Esophagus muscularis mucosa (tissue), 4 donors: ENCODE measurements around the gene PCDHB15. TPM values are rescaled to one million over a fixed set of nuclear protein-coding genes. Genes with fewer than 3 reads are reported as not detected.
"Not testable (repeated sequence)": the region's sequence is repeated elsewhere in the genome, so short reads cannot be mapped to it uniquely, and the experiment has no call there.

Source experiments
- DNase-seq: peaks from one replicate; pipeline ENCODE4 v3.0.0-alpha.2; 2017; ENCODE audit errors: extremely low spot score
- H3K27ac ChIP-seq, 4 donors: fragments of 200-600 bp; sonication (generic); replicated peaks in 1 of 4; 1 replicate in 3 of 4; 2 replicates in 1 of 4; pipeline ENCODE4 v1.5.1; 2016 to 2019; ENCODE audit warnings: mild to moderate bottlenecking in 1 of 4
- H3K27me3 ChIP-seq, 4 donors: fragments of 200-600 bp; sonication (generic); one replicate each; pipeline versions ENCODE4 v1.5.1 to v1.6.0; 2016 to 2019
- H3K36me3 ChIP-seq, 4 donors: fragments of 200-600 bp; sonication (generic); one replicate each; pipeline ENCODE4 v1.5.1; 2016 to 2019
- H3K4me1 ChIP-seq, 4 donors: fragments of 200-600 bp; sonication (generic); one replicate each; pipeline ENCODE4 v1.5.1; 2016 to 2019
- H3K4me3 ChIP-seq, 4 donors: fragments of 200-600 bp; sonication (generic); 1 replicate in 2 of 4; 2 replicates in 2 of 4; pipeline ENCODE4 v1.5.1; 2016 to 2019; ENCODE audit warnings: mild to moderate bottlenecking in 4 of 4, moderate library complexity in 1 of 4
- H3K9me3 ChIP-seq, 4 donors: fragments of 200-600 bp; sonication (generic); 1 replicate in 3 of 4; 2 replicates in 1 of 4; pipeline ENCODE4 v1.5.1; 2016 to 2019
- CTCF ChIP-seq, 3 experiments: fragments of 200-600 bp in 2 of 3; fragments of 450-650 bp in 1 of 3; sonication (generic) in 2 of 3; IDR thresholded peaks; one replicate each; pipeline ENCODE4 v1.5.1; 2017 to 2019; ENCODE audit warnings: antibody characterized with exemption in 3 of 3, mild to moderate bottlenecking in 2 of 3, moderate library complexity in 1 of 3
- POLR2A ChIP-seq: fragments of 450-650 bp; IDR thresholded peaks from one replicate; pipeline ENCODE4 v1.6.1; 2017; ENCODE audit warnings: antibody characterized with exemption, moderate library complexity, mild to moderate bottlenecking, low read depth
- WGBS: methylation state at CpG from one replicate; pipeline ENCODE4 v1.1.5; 2018; 5-methylcytosine and 5-hydroxymethylcytosine counted together
- intact Hi-C: fragments of 100-400 bp; cut with DNase I; formaldehyde crosslinking; loops from one replicate; pipeline ENCODE4 v1.15.1; 2023
- total RNA-seq, 4 donors: library from RNA; depleted of rRNA; stranded (reverse); fragments of >200 nt; gene quantifications; one replicate each; pipeline versions ENCODE4 v1.1.0 to v1.2.1, GENCODE V29; 2016

PCDHB15 gene
- total RNA-seq, 4 donors from 2014 or later: 4.0 to 7.0 (median 4.5) TPM

DNA sequence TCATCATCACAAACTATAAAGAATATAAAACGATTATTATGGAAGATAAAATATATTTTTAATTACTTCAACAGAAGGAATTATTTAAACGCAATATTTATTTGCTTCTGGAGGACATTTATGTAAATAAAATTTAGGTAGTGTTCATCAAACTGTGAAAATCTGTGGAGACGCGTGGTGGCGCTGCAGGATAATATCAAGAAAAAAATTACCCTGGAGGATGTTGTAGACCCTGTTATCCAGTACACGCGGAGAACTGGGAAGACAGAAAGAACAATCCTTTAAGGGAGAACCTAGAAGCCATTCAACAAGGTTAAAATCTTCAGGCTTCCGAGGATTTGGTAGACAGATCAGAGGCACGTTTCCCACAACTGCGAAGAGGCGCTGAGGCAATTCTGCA lies 36.7 kb upstream of the PCDHB15 start, which contains the start of gene PCDHB12:
TSS of gene PCDHB12 (plus strand) at position 242 of the 400 bp plus-strand sequence. CDS start 189 bp downstream, outside the sequence.
- no peaks in the 10 kb centered on the region for H3K4me1 ChIP-seq
- H3K27me3 ChIP-seq: peaks cover 0 to 13% (median 0%) of the 10 kb centered on the region in 4 donors
- peaks cover 0 to 92% (median 55%) of the 10 kb centered on the region in 4 donors for H3K9me3 ChIP-seq
- H3K27ac ChIP-seq: no peak within 1 kb of the TSS
- no peaks in the 10 kb centered on the region for H3K36me3 ChIP-seq
- intact Hi-C loops: no loop called here
- no peak for DNase-seq
- H3K4me3 ChIP-seq: peak within 1 kb of the TSS in 2 of 4 donors; percentile 28 to 30
- TF ChIP-seq POLR2A (no peak), CTCF (IDR thresholded peaks at IDR 0.05) (peak; percentile 6 to 24 (median 17))
- WGBS: 26% methylated on average over 11 of the region's 11 CpGs

- not testable (repeated sequence) for DNase-seq, H3K4me3 ChIP-seq, H3K27ac ChIP-seq, H3K36me3 ChIP-seq, H3K4me1 ChIP-seq
- Histone ChIP-seq H3K27me3 (peaks cover 0 to 14% (median 0%) of the 10 kb centered on the region in 4 donors), H3K9me3 (peaks cover 0 to 90% (median 60%) of the 10 kb centered on the region in 4 donors)
- WGBS: 31% methylated on average over 17 of the region's 39 CpGs
- intact Hi-C loops: loop anchor here (10.0 kb wide), 1 partner anchor 355 kb away; no protein-coding TSS in a partner anchor
Observed at GRCh38 chr5:141210281-141210680, 34.9 kb upstream of the PCDHB15 start.

- 16% methylated on average over 6 of the region's 27 CpGs for WGBS
- H3K9me3 ChIP-seq: peaks cover 0 to 88% (median 61%) of the 10 kb centered on the region in 4 donors
- not testable (repeated sequence) for DNase-seq, H3K27ac ChIP-seq, H3K4me3 ChIP-seq, H3K4me1 ChIP-seq, H3K36me3 ChIP-seq
- H3K27me3 ChIP-seq: peaks cover 0 to 19% (median 0%) of the 10 kb centered on the region in 4 donors
- intact Hi-C loops: loop anchor here (10.0 kb wide), 1 partner anchor 354 kb away; no protein-coding TSS in a partner anchor
Observed at GRCh38 chr5:141210849-141211248, 34.3 kb upstream of the PCDHB15 start.

- H3K4me1 ChIP-seq, H3K36me3 ChIP-seq, DNase-seq, H3K27ac ChIP-seq: not testable (repeated sequence)
- peaks cover 0 to 90% (median 63%) of the 10 kb centered on the region in 4 donors for H3K9me3 ChIP-seq
- intact Hi-C loops: loop anchor here (10.0 kb wide), 1 partner anchor 351 kb away; no protein-coding TSS in a partner anchor
- H3K4me3 ChIP-seq: peak within 1 kb of the TSS; percentile 12 to 43 (median 32)
- peak; percentile 25 to 42 (median 36) for TF ChIP-seq CTCF (IDR thresholded peaks at IDR 0.05)
- peaks cover 0 to 20% (median 0%) of the 10 kb centered on the region in 4 donors for H3K27me3 ChIP-seq
- 16% methylated on average over 14 of the region's 18 CpGs for WGBS
Observed at GRCh38 chr5:141213656-141214339, 31.4 kb upstream of the PCDHB15 start, which contains the start of gene PCDHB13. TSS of gene PCDHB13 (plus strand) at chr5:141213919. CDS start at chr5:141214124, 205 bp downstream.

- not testable (repeated sequence) for DNase-seq, H3K4me1 ChIP-seq, H3K4me3 ChIP-seq, H3K27ac ChIP-seq, H3K36me3 ChIP-seq
- Histone ChIP-seq H3K27me3 (peaks cover 0 to 16% (median 0%) of the 10 kb centered on the region in 4 donors), H3K9me3 (peaks cover 0 to 90% (median 63%) of the 10 kb centered on the region in 4 donors)
- intact Hi-C loops: loop anchor here (10.0 kb wide), 1 partner anchor 350 kb away; no protein-coding TSS in a partner anchor
- 68% methylated on average over 7 of the region's 12 CpGs for WGBS
Observed at GRCh38 chr5:141214583-141214982, 30.6 kb upstream of the PCDHB15 start.

- not testable (repeated sequence) for H3K4me3 ChIP-seq, H3K36me3 ChIP-seq, H3K27ac ChIP-seq, DNase-seq, H3K4me1 ChIP-seq
- Histone ChIP-seq H3K9me3 (peaks cover 0 to 89% (median 64%) of the 10 kb centered on the region in 4 donors), H3K27me3 (peaks cover 0 to 10% (median 0%) of the 10 kb centered on the region in 4 donors)
- intact Hi-C loops: loop anchor here (10.0 kb wide), 1 partner anchor 349 kb away; no protein-coding TSS in a partner anchor
- 30% methylated on average over 20 of the region's 40 CpGs for WGBS
Observed at GRCh38 chr5:141215504-141215903, 29.7 kb upstream of the PCDHB15 start.

DNA sequence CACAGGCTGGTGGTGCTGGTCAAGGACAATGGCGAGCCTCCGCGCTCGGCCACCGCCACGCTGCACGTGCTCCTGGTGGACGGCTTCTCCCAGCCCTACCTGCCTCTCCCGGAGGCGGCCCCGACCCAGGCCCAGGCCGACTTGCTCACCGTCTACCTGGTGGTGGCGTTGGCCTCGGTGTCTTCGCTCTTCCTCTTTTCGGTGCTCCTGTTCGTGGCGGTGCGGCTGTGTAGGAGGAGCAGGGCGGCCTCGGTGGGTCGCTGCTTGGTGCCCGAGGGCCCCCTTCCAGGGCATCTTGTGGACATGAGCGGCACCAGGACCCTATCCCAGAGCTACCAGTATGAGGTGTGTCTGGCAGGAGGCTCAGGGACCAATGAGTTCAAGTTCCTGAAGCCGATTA lies 29.2 kb upstream of the PCDHB15 start:
- 22% methylated on average over 12 of the region's 26 CpGs for WGBS
- intact Hi-C loops: loop anchor here (10.0 kb wide), 1 partner anchor 349 kb away; no protein-coding TSS in a partner anchor
- peaks cover 0 to 91% (median 66%) of the 10 kb centered on the region in 4 donors for H3K9me3 ChIP-seq
- H3K27me3 ChIP-seq: peaks cover 0 to 10% (median 0%) of the 10 kb centered on the region in 4 donors
- not testable (repeated sequence) for H3K27ac ChIP-seq, DNase-seq, H3K4me1 ChIP-seq, H3K4me3 ChIP-seq, H3K36me3 ChIP-seq
